ENCODE measurements around the gene SLC6A19.

The SLC6A19 gene

GRCh38 chr5:1270426-1270825 is 69.0 kb downstream of the SLC6A19 start:
- H3K36me3 ChIP-seq (ENCODE audit: control insufficient read depth in 2 of 2, insufficient read depth in 1 of 2, low read length in 2 of 2), result no peaks in the 10 kb centered on the region
- TF ChIP-seq ZNF239 (tag by site-specific recombination; IDR thresholded peaks at IDR 0.05), result no peak
- TF ChIP-seq ZNF792 (tag by site-specific recombination; IDR thresholded peaks at IDR 0.05), result no peak
- TF ChIP-seq KLF16 (tag by site-specific recombination; IDR thresholded peaks at IDR 0.05), result no peak
- TF ChIP-seq ZNF76 (tag by site-specific recombination; IDR thresholded peaks at IDR 0.05; ENCODE audit: borderline replicate concordance, low read depth), result no peak
- no peak for TF ChIP-seq REST (tag by site-specific recombination; IDR thresholded peaks at IDR 0.05)
- TF ChIP-seq YY1 (tag by site-specific recombination; IDR thresholded peaks at IDR 0.05), result no peak
- TF ChIP-seq ZNF473 (tag by site-specific recombination; IDR thresholded peaks at IDR 0.05), result no peak
- TF ChIP-seq GLI2 (tag by site-specific recombination; IDR thresholded peaks at IDR 0.05; ENCODE audit: borderline replicate concordance, low read depth), result no peak
- no peak for TF ChIP-seq ZNF18 (tag by site-specific recombination; IDR thresholded peaks at IDR 0.05)
- H3K9me3 ChIP-seq (ENCODE audit: control insufficient read depth, insufficient read depth, low read depth, low read length), result no peaks in the 10 kb centered on the region
- H3K4me3 ChIP-seq (ENCODE audit: low read depth, low read length), result no peak overlapping the region
- H3K27ac ChIP-seq (ENCODE audit: extremely low read depth, low read depth, low read length), result no peak overlapping the region
- POLR2A ChIA-PET, result no interaction called here
- CTCF ChIA-PET, result no interaction called here
- no peaks in the 10 kb centered on the region for H3K4me1 ChIP-seq (ENCODE audit: control insufficient read depth, insufficient read depth, low read length)

- TF ChIP-seq YY1 (tag by site-specific recombination; IDR thresholded peaks at IDR 0.05), result no peak
- Histone ChIP-seq H3K4me1 (ENCODE audit: control insufficient read depth, insufficient read depth, low read length) (no peaks in the 10 kb centered on the region), H3K27ac (ENCODE audit: extremely low read depth, low read depth, low read length) (no peak overlapping the region), H3K4me3 (ENCODE audit: low read depth, low read length) (no peak overlapping the region), H3K36me3 (ENCODE audit: control insufficient read depth in 2 of 2, insufficient read depth in 1 of 2, low read length in 2 of 2) (no peaks in the 10 kb centered on the region), H3K9me3 (ENCODE audit: control insufficient read depth, insufficient read depth, low read depth, low read length) (no peaks in the 10 kb centered on the region)
- CTCF ChIA-PET, result interaction anchor here (0.5 kb wide), 1 partner anchor 9 kb away, joined by 3 read pairs; no protein-coding TSS in a partner anchor
- POLR2A ChIA-PET, result no interaction called here
Measured at GRCh38 chr5:1270933-1271914, 69.8 kb downstream of the SLC6A19 start.

- Histone ChIP-seq H3K4me3 (ENCODE audit: low read depth, low read length) (no peak overlapping the region), H3K4me1 (ENCODE audit: control insufficient read depth, insufficient read depth, low read length) (no peaks in the 10 kb centered on the region), H3K27ac (ENCODE audit: extremely low read depth, low read depth, low read length) (no peak overlapping the region), H3K36me3 (ENCODE audit: control insufficient read depth in 2 of 2, insufficient read depth in 1 of 2, low read length in 2 of 2) (no peaks in the 10 kb centered on the region), H3K9me3 (ENCODE audit: control insufficient read depth, insufficient read depth, low read depth, low read length) (no peaks in the 10 kb centered on the region)
- POLR2A ChIA-PET, result no interaction called here
- TF ChIP-seq ZNF529 (tag by site-specific recombination; IDR thresholded peaks at IDR 0.05; ENCODE audit: insufficient replicate concordance), result no peak
- TF ChIP-seq ZFP37 (tag by site-specific recombination; IDR thresholded peaks at IDR 0.05), result no peak
- TF ChIP-seq ZNF600 (tag by site-specific recombination; IDR thresholded peaks at IDR 0.05), result no peak
- no peak for TF ChIP-seq ZNF423 (tag by site-specific recombination; IDR thresholded peaks at IDR 0.05)
- no peak for TF ChIP-seq ZNF175 (tag by site-specific recombination; IDR thresholded peaks at IDR 0.05)
- no peak for TF ChIP-seq ZNF843 (tag by site-specific recombination; IDR thresholded peaks at IDR 0.05)
- no peak for TF ChIP-seq ZNF140 (tag by site-specific recombination; IDR thresholded peaks at IDR 0.05)
- TF ChIP-seq ZNF837 (tag by site-specific recombination; IDR thresholded peaks at IDR 0.05), result no peak
- TF ChIP-seq ZXDB (tag by site-specific recombination; IDR thresholded peaks at IDR 0.05), result no peak
- CTCF ChIA-PET, result no interaction called here
Measured at GRCh38 chr5:1272201-1272600, 70.8 kb downstream of the SLC6A19 start.
